GF-D8 (cell line): ENCODE results near the gene GDF2.
A peak's percentile ranks its signal among the peaks of the same experiment; 100 is the strongest.

Source experiments
- DNase-seq: peaks from one replicate; lab custom pipeline; 2025; lab: John Stamatoyannopoulos, UW

Gene GDF2

GRCh38 chr10:47291682-47292081, 30.6 kb upstream of the GDF2 start:
- DNase-seq = no peak

- DNase-seq = no peak
Observed at GRCh38 chr10:47294057-47294456, 28.2 kb upstream of the GDF2 start.

- DNase-seq = no peak
Observed at GRCh38 chr10:47294501-47294900, 27.8 kb upstream of the GDF2 start.

DNA sequence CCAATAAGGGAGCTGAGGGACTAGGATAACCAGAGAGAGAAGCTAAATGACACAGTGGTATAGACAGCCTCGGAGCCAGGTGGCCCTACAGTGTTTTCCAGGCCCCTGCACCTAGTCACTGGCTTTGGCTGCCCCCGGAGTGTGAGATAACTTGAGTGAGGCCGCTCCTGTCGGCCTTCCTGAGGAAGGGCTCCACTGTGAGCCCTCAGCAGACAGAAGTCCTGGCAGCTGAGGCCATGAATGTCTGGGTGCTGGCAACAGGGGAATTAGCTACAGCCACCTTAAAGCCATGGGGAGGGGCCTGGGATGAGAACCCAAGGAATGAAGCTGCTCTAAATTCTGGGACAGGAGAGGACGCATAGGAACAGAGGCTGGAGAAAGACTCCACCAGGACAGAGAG, 26.8 kb upstream of the GDF2 start:
- no peak for DNase-seq

- no peak for DNase-seq
Observed at GRCh38 chr10:47296156-47296894, 25.9 kb upstream of the GDF2 start.

- DNase-seq = no peak
Observed at GRCh38 chr10:47296941-47297340, 25.3 kb upstream of the GDF2 start.

DNA sequence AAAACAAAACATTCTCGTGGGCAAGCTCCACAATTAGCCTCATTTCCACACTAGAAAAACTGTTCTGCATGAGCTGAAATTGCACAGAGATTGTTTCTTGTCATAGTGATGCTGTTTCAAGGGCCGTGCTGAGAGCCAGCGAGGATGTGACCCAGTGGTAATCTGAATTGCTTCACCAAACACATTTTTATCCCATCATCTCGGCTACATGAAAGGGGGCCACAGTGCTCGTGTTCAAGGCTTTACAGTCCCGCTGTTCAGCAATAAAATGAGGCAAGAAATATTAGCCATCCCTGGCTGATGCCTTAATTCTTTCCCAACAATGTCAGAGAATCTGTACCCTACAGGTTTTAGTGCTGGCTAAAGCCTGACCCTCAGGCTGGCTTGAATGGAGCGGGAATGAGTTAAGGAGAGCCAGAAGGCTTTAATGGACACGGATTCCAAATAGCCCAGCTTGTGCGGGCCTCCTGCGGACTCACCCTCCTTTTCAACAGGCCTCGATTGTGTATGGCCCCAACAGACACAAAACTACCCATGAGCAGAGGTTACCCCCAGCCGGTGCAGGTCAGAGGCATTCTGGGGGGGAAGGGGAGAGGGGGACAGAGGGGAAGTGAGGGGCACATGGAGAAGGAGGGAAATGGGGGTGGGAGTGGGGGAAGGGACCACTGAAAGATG, 24.3 kb upstream of the GDF2 start:
- no peak for DNase-seq

- no peak for DNase-seq
Observed at GRCh38 chr10:47298715-47299114, 23.5 kb upstream of the GDF2 start.

DNA sequence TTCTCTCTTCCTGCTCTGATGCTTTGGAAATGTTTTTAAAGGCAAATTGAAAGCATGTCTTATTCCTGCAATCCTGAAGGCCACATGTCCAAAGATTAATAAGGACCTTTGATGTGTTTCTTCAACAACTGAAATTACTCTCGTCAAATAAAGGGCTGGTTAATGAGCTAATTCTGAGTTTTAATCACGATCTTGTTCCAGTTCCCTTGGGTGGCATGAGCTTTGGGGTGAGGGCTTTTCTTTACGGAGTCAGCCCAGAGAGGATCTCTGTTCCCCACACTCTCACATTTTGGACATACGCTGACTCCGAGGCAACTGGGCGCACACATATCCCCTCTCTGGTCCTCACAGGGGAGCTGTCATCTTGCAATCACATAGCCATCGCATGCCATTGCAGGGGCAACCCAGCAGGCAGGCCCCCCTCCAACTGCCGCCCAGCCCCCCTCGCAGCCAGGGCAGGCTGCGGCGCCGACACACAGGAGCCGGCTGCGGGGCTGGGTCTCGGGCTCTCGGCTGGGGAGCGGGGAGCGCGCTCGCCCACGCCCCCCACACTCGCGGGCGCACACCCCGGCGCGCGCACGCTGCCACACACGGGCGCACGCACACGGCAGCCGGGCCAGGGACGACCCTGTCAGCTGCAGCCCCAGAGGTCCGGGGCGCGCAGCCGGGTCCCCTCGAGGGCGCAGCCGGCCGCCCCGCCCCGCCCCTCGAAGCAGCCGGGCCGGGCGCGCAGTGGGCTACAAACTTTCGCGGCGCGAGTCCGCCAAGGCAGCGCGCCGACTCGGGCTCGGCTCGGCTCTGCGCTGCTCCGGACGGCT, 22.4 kb upstream of the GDF2 start, which contains the start of gene GDF10:
Gene GDF10 (plus strand): TSS at position 587 of the 818 bp plus-strand sequence. CDS start 455 bp downstream, outside the sequence.
- no peak for DNase-seq

GRCh38 chr10:47300429-47300931, 21.8 kb upstream of the GDF2 start:
- no peak for DNase-seq

GRCh38 chr10:47301833-47302232, 20.4 kb upstream of the GDF2 start:
- DNase-seq = no peak

DNA sequence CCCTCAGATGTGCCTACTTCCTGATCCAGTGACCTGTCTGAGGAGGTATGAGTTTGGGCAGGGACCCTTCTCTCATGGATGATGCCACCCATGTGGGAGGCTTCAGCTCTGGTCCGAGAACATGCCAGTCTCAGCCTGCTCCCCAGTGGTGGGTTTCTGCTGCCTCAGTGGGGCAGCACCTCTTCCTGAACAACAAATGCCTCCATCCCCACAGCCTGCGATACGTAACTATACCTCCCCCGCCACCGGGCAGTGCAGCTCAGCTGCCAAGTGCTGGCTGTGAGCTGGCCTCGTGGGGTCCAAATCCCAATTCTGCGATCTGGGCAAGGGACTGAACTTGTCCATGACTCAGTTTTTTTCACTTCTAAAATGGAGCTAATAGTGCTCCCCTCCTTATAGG, 19.1 kb upstream of the GDF2 start:
- DNase-seq = no peak

DNA sequence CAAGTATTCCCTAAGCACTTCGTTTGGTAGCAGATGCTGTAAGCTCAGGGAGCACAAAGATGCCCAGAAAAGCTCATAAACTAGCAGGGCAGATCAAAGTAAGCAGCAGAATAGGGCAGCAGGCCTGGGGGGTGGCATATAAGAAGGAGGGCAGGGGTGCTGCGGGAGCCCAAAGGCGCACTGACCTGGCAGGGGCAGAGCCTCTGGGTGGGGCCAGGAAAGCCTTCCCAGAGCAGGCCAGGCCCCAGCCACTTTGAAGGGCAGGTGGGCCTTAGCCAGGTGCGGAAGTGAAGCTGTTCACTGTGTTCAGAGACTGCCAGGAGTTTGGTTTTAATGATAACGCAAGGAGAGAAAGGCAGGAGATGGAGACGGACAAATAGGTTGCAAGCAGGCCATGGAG, 18.4 kb upstream of the GDF2 start:
- no peak for DNase-seq

DNA sequence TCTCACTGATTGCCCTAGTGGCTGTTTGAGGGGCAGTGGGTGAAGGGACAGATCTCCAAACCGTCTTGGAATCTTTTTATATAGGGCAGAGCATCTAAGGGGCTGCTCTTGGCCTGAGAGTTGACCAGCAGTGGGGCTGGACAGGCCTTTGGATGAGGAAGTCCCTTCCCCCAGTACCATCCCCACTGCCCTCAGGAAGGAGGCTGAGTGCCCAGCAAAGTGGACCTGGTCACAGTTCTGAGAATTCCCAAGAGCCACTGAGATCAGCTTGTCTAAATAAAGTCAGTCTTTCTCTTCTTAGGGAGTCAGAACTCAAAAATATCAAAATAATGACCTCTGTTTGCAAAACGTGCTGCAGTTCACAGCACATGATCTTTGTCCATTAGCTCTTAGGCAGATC, 16.7 kb upstream of the GDF2 start:
- no peak for DNase-seq

GRCh38 chr10:47306387-47307210, 15.7 kb upstream of the GDF2 start:
- no peak for DNase-seq

GRCh38 chr10:47307381-47307780, 14.9 kb upstream of the GDF2 start:
- no peak for DNase-seq

DNA sequence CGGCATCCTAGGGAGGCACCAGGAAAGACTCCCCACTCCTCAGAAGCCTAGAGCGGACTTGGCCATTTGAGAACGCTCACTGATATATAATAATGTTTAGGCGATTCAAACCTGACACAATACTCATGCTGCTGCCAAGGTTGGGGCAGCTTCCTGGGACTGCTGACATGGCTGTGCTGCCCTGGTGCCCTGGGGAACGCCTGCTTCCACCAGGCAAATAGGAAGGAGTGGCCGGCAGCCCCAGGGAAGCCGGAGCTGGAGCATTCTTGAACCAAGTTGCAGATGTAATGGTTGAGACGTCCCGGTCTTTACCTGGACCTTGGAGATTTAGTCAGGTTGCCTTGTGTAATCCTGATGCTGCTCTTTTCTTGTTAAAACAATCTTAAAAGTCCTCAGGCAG, 13.5 kb upstream of the GDF2 start:
- no peak for DNase-seq

- no peak for DNase-seq
Observed at GRCh38 chr10:47309408-47310089, 12.7 kb upstream of the GDF2 start.

GRCh38 chr10:47310090-47310505, 12.2 kb upstream of the GDF2 start:
- DNase-seq = no peak

DNA sequence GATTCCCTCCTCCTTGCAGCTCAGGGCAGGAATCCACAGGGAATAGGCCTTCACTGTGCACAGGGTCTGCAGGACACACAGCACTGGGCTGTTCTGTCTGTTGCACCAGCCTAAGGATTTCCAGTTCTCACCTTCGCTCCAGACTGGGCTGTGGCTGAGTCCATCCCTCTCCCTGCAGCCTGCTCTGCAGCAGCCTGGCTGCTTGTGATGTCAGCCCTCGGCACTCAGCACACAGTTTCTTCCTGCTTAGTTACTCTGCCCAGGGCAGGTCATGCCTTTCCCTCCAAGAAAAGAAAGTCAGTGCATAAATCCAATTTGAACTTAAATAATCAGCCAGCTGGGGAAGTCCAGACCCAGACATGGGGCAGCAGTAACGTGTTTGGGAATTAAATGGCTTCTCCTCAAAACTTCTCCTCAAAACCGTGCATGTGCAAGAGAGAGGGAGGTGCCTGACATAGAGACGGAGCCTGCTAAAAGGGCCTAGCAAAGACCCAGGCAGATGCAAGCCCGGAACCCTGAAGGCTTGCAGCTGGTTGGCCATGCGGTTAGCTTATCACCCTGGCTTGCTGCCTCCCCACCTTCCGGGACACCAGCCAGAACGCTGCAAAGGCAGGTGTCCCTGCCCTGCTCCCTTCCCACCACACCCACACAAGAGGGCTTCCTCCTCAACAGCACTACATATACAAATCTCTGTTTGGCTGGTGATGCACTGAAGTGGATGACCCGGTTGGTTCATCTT, 10.9 kb upstream of the GDF2 start:
- peak; percentile 39 for DNase-seq
